ENCODE measurements around the gene CALM1. TPM values are rescaled to one million over a fixed set of nuclear protein-coding genes. Genes with fewer than 3 reads are reported as not detected.

Gene CALM1
- total RNA-seq, 1 donor from 2014 or later: 267 TPM

GRCh38 chr14:90429754-90430153 lies 32.9 kb downstream of the CALM1 start:
- H3K4me3 ChIP-seq (ENCODE audit: low read depth, low read length): no peak overlapping the region

GRCh38 chr14:90434370-90435020 lies 37.7 kb downstream of the CALM1 start:
- no peak overlapping the region for H3K4me3 ChIP-seq (ENCODE audit: low read depth, low read length)
- DNase-seq (ENCODE audit: low read depth): no peak
- FAIRE-seq: no peak

More at GRCh38 chr14:90429754-90430153, 32.9 kb downstream of the CALM1 start:
- TF ChIP-seq CTCF (IDR thresholded peaks at IDR 0.05; ENCODE audit: insufficient read depth, low read length, severe bottlenecking): no peak
- no peaks in the 10 kb centered on the region for H3K27me3 ChIP-seq (ENCODE audit: control insufficient read depth, insufficient read depth, low read length)
- no peaks in the 10 kb centered on the region for H3K36me3 ChIP-seq (ENCODE audit: control insufficient read depth, insufficient read depth, low read length)
- FAIRE-seq (no peak), DNase-seq (ENCODE audit: low read depth) (no peak)

GRCh38 chr14:90438841-90439240 lies 42.0 kb downstream of the CALM1 start:
- Histone ChIP-seq H3K36me3 (ENCODE audit: control insufficient read depth, insufficient read depth, low read length) (no peaks in the 10 kb centered on the region), H3K27me3 (ENCODE audit: control insufficient read depth, insufficient read depth, low read length) (no peaks in the 10 kb centered on the region), H3K4me3 (ENCODE audit: low read depth, low read length) (no peak overlapping the region)
- DNase-seq (ENCODE audit: low read depth) (peak; percentile 49), FAIRE-seq (peak; percentile 94)
- TF ChIP-seq CTCF (IDR thresholded peaks at IDR 0.05; ENCODE audit: insufficient read depth, low read length, severe bottlenecking): no peak

More at GRCh38 chr14:90434370-90435020, 37.7 kb downstream of the CALM1 start:
- no peak for TF ChIP-seq CTCF (IDR thresholded peaks at IDR 0.05; ENCODE audit: insufficient read depth, low read length, severe bottlenecking)
- H3K36me3 ChIP-seq (ENCODE audit: control insufficient read depth, insufficient read depth, low read length): no peaks in the 10 kb centered on the region
- H3K27me3 ChIP-seq (ENCODE audit: control insufficient read depth, insufficient read depth, low read length): no peaks in the 10 kb centered on the region

GRCh38 chr14:90440021-90440451 lies 43.2 kb downstream of the CALM1 start:
- Histone ChIP-seq H3K27me3 (ENCODE audit: control insufficient read depth, insufficient read depth, low read length) (no peaks in the 10 kb centered on the region), H3K4me3 (ENCODE audit: low read depth, low read length) (no peak overlapping the region), H3K36me3 (ENCODE audit: control insufficient read depth, insufficient read depth, low read length) (no peaks in the 10 kb centered on the region)
- TF ChIP-seq CTCF (IDR thresholded peaks at IDR 0.05; ENCODE audit: insufficient read depth, low read length, severe bottlenecking): no peak
- DNase-seq (ENCODE audit: low read depth) (no peak), FAIRE-seq (no peak)

- Histone ChIP-seq H3K4me3 (ENCODE audit: low read depth, low read length) (no peak overlapping the region), H3K36me3 (ENCODE audit: control insufficient read depth, insufficient read depth, low read length) (no peaks in the 10 kb centered on the region), H3K27me3 (ENCODE audit: control insufficient read depth, insufficient read depth, low read length) (no peaks in the 10 kb centered on the region)
- no peak for DNase-seq (ENCODE audit: low read depth)
- no peak for FAIRE-seq
- no peak for TF ChIP-seq CTCF (IDR thresholded peaks at IDR 0.05; ENCODE audit: insufficient read depth, low read length, severe bottlenecking)
Observed at GRCh38 chr14:90440592-90440991, 43.8 kb downstream of the CALM1 start.

- H3K4me3 ChIP-seq (ENCODE audit: low read depth, low read length): no peak overlapping the region
- FAIRE-seq (no peak), DNase-seq (ENCODE audit: low read depth) (no peak)
- TF ChIP-seq CTCF (IDR thresholded peaks at IDR 0.05; ENCODE audit: insufficient read depth, low read length, severe bottlenecking): no peak
- no peaks in the 10 kb centered on the region for H3K36me3 ChIP-seq (ENCODE audit: control insufficient read depth, insufficient read depth, low read length)
- H3K27me3 ChIP-seq (ENCODE audit: control insufficient read depth, insufficient read depth, low read length): no peaks in the 10 kb centered on the region
Observed at GRCh38 chr14:90442388-90442787, 45.6 kb downstream of the CALM1 start.
